HepG2 (cell line): ENCODE data around the gene OR2AJ1. TPM values are rescaled to one million over a fixed set of nuclear protein-coding genes. Genes with fewer than 3 reads are reported as not detected.

Experiments
- ATAC-seq: fragments of 200-7000 bp; cut with Tn5 transposase; 3 replicates; pipeline ENCODE4 v1.9.1; 2020; ENCODE audit warnings: mild to moderate bottlenecking, moderate library complexity
- BruUV-seq: library from RNA; stranded (reverse); fragments of 400-500 nt; replicated peaks from 2 replicates; lab custom pipeline; 2021; lab: Mats Ljungman, UMichigan
- CTCF ChIA-PET: fragments of 300-600 bp; formaldehyde crosslinking; extraction: SDS; loops from one replicate; lab custom pipeline; 2021; ENCODE audit warnings: low total read pairs, inconsistent platforms, low intra/inter-chr PET ratio; lab: Yijun Ruan, JAX
- POLR2A ChIA-PET: fragments of 350-600 bp; sonication (Branson Sonifier 250); formaldehyde crosslinking; loops from one replicate; lab custom pipeline; 2020; ENCODE audit warnings: antibody characterized with exemption, inconsistent platforms; lab: Yijun Ruan, JAX
- DNase-seq: peaks from one replicate; pipeline ENCODE4 v3.0.0-alpha.2; 2015; ENCODE audit warnings: low spot score
- FAIRE-seq: peaks from 3 replicates; lab custom pipeline; 2011; peaks lifted over from hg19 to GRCh38; lab: Jason Lieb, UNC
- H2AFZ ChIP-seq: one replicate; pipeline ENCODE4 v1.6.1; 2011; ENCODE audit warnings: low read length, inconsistent platforms
- H3K27ac ChIP-seq: fragments of 300-600 bp; 3 replicates; pipeline ENCODE4 v1.8.0; 2011; ENCODE audit warnings: mixed run types, mild to moderate bottlenecking, mixed read lengths, low read length, inconsistent platforms; ENCODE audit not compliant: insufficient read depth; ENCODE audit errors: extremely low read length
- H3K27me3 ChIP-seq, 2 experiments: fragments of 200-600 bp in 1 of 2; 2 replicates in 1 of 2; 3 replicates in 1 of 2; pipeline versions ENCODE4 v1.6.0 to v1.8.0; 2011; ENCODE audit warnings: low read length in 2 of 2, mild to moderate bottlenecking in 2 of 2, moderate library complexity in 2 of 2, inconsistent platforms in 1 of 2; ENCODE audit not compliant: insufficient read depth in 2 of 2, control insufficient read depth in 1 of 2
- H3K36me3 ChIP-seq, 2 experiments: fragments of 200-600 bp in 1 of 2; replicated peaks in 1 of 2; 2 replicates in 1 of 2; 3 replicates in 1 of 2; pipeline versions ENCODE4 v1.5.1 to v1.8.0; 2011; ENCODE audit warnings: low read length in 2 of 2, inconsistent platforms in 1 of 2; ENCODE audit not compliant: insufficient read depth in 2 of 2, control insufficient read depth in 1 of 2
- H3K4me1 ChIP-seq: 2 replicates; pipeline ENCODE4 v1.5.1; 2012; ENCODE audit warnings: low read length, inconsistent platforms; ENCODE audit not compliant: insufficient read depth
- H3K4me2 ChIP-seq: 2 replicates; pipeline ENCODE4 v1.6.0; 2011; ENCODE audit warnings: low read depth, low read length, inconsistent platforms
- H3K4me3 ChIP-seq, 3 experiments: fragments of 200-600 bp in 1 of 3; sonication (generic), shearing (Covaris generic) in 1 of 3; replicated peaks in 1 of 3; 2 replicates each; pipeline ENCODE4 v1.5.1; 2011 to 2016; ENCODE audit warnings: low read length in 3 of 3, inconsistent platforms in 2 of 3, low read depth in 2 of 3, mild to moderate bottlenecking in 2 of 3, control low read depth in 1 of 3, mixed read lengths in 1 of 3; ENCODE audit not compliant: insufficient read depth in 1 of 3
- H3K79me2 ChIP-seq: one replicate; pipeline ENCODE4 v1.6.1; 2011; ENCODE audit warnings: low read length, inconsistent platforms; ENCODE audit not compliant: insufficient read depth
- H3K9ac ChIP-seq: 2 replicates; pipeline ENCODE4 v1.6.0; 2011; ENCODE audit warnings: mild to moderate bottlenecking, low read depth, low read length, inconsistent platforms; ENCODE audit not compliant: insufficient read depth
- H3K9me3 ChIP-seq: 2 replicates; pipeline ENCODE4 v1.5.1; 2012; ENCODE audit warnings: mild to moderate bottlenecking, low read length
- H4K20me1 ChIP-seq: 2 replicates; pipeline ENCODE4 v1.6.0; 2011; ENCODE audit warnings: inconsistent platforms, mild to moderate bottlenecking, low read length, moderate library complexity; ENCODE audit not compliant: insufficient read depth
- ATF4 ChIP-seq, 2 experiments: fragments of 450-650 bp in 1 of 2; sonication (generic) in 1 of 2; formaldehyde crosslinking; IDR thresholded peaks; 2 replicates each; pipeline versions ENCODE4 v1.5.0 to v1.8.0; 2020 to 2022; ENCODE audit warnings: mild to moderate bottlenecking in 1 of 2, missing genetic modification reagents in 1 of 2
- BHLHE40 ChIP-seq: IDR thresholded peaks from 2 replicates; pipeline ENCODE4 v1.6.1; 2011; ENCODE audit warnings: low read length, improper control_type of control experiment
- CREB3 ChIP-seq: sonication (generic); formaldehyde crosslinking; IDR thresholded peaks from 2 replicates; pipeline ENCODE4 v1.5.0; 2020; ENCODE audit warnings: missing genetic modification reagents
- FOSL1 ChIP-seq: sonication (generic); formaldehyde crosslinking; IDR thresholded peaks from 2 replicates; pipeline ENCODE4 v1.9.0; 2021; ENCODE audit warnings: missing genetic modification reagents, borderline replicate concordance
- GRHL1 ChIP-seq: sonication (generic); formaldehyde crosslinking; conservative IDR thresholded peaks from 2 replicates; pipeline ENCODE4 v1.8.0; 2022; ENCODE audit warnings: missing genetic modification reagents
- IRF9 ChIP-seq: sonication (generic); formaldehyde crosslinking; IDR thresholded peaks from 2 replicates; pipeline ENCODE4 v1.8.0; 2022; ENCODE audit warnings: missing genetic modification reagents, mild to moderate bottlenecking, borderline replicate concordance
- NFE2L1 ChIP-seq: sonication (generic); formaldehyde crosslinking; IDR thresholded peaks from 2 replicates; pipeline ENCODE4 v1.4.0; 2020; ENCODE audit warnings: missing genetic modification reagents, mild to moderate bottlenecking, borderline replicate concordance
- PRMT3 ChIP-seq: sonication (generic); formaldehyde crosslinking; IDR thresholded peaks from 2 replicates; pipeline ENCODE4 v1.8.1; 2022; ENCODE audit warnings: low read depth, mild to moderate bottlenecking, moderate library complexity, missing genetic modification reagents, borderline replicate concordance
- TCF7 ChIP-seq: sonication (generic); IDR thresholded peaks from 2 replicates; pipeline ENCODE4 v1.6.1; 2016; ENCODE audit warnings: antibody characterized with exemption, low read depth
- ZBTB7B ChIP-seq: sonication (generic); formaldehyde crosslinking; IDR thresholded peaks from 2 replicates; pipeline ENCODE4 v1.4.0; 2020; ENCODE audit warnings: missing genetic modification reagents
- ZFP36L2 ChIP-seq: sonication (generic); formaldehyde crosslinking; IDR thresholded peaks from 2 replicates; pipeline ENCODE4 v1.4.0; 2020; ENCODE audit warnings: missing genetic modification reagents
- ZFP91 ChIP-seq: sonication (generic); formaldehyde crosslinking; IDR thresholded peaks from 2 replicates; pipeline ENCODE4 v1.9.0; 2022; ENCODE audit warnings: missing genetic modification reagents, mild to moderate bottlenecking, borderline replicate concordance
- ZFY ChIP-seq: sonication (generic); formaldehyde crosslinking; IDR thresholded peaks from 2 replicates; pipeline ENCODE4 v1.4.0; 2020; ENCODE audit warnings: missing genetic modification reagents
- ZNF276 ChIP-seq: sonication (generic); formaldehyde crosslinking; IDR thresholded peaks from 2 replicates; pipeline ENCODE4 v1.4.0; 2020; ENCODE audit warnings: mild to moderate bottlenecking, low read depth, missing genetic modification reagents
- WGBS: methylation state at CpG from one replicate; pipeline ENCODE4 v1.1.6; 2017; ENCODE audit warnings: low lambda C conversion rate; 5-methylcytosine and 5-hydroxymethylcytosine counted together
- in situ Hi-C: cut with HindIII; loops from 2 replicates; pipeline ENCODE4 v1.10.0; 2017; ENCODE audit warnings: low pct_unique_long_range_greater_than_20kb; ENCODE audit not compliant: extremely low pct_ligation_motif_present
- intact Hi-C: fragments of 100-400 bp; cut with micrococcal nuclease; formaldehyde crosslinking; loops from one replicate; pipeline ENCODE4 v1.10.0; 2022; ENCODE audit not compliant: unreplicated experiment
- polyA plus RNA-seq, 8 experiments: library from polyadenylated mRNA; depleted of rRNA in 3 of 8; stranded (reverse) in 7 of 8; unstranded in 1 of 8; fragments of >200 nt; fragmentation: Illumina TruSeq in 4 of 8; extraction: Trizol in 4 of 8; gene quantifications; 2 replicates each; pipeline versions ENCODE4 v1.2.1 to v1.2.3, GENCODE V29; 2011 to 2016; ENCODE audit warnings: low read depth in 4 of 8, missing spikeins in 1 of 8, mixed read lengths in 1 of 8; ENCODE audit not compliant: insufficient read depth in 1 of 8
- total RNA-seq, 5 experiments: library from RNA; depleted of rRNA; stranded (reverse); fragments of >200 nt; fragmentation: Illumina TruSeq; extraction: Trizol; gene quantifications; 2 replicates each; pipeline ENCODE4 v1.2.3, GENCODE V29; 2016; ENCODE audit warnings: low read depth in 1 of 5

OR2AJ1 gene
- total and polyA plus RNA-seq, 2 of the 13 experiments (the other 11 are each of a cell fraction or from before 2014, with no cell fraction given) = not detected

- H3K27ac ChIP-seq = no peak within 1 kb of the TSS
- ATAC-seq = no peak
- H3K36me3 ChIP-seq = no peaks in the 10 kb centered on the region
- intact Hi-C loops (no loop called here), in situ Hi-C loops (no loop called here)
- POLR2A ChIA-PET = no interaction called here
- no peaks in the 10 kb centered on the region; the same call in 1 of the 2 replicates for H3K9me3 ChIP-seq
- no peak within 1 kb of the TSS for H3K9ac ChIP-seq
- WGBS = 15% methylated on average over 2 of the region's 2 CpGs
- no peak within 1 kb of the TSS for H3K4me3 ChIP-seq
- CTCF ChIA-PET = no interaction called here
- DNase-seq = no peak
- H3K79me2 ChIP-seq = no peaks in the 10 kb centered on the region
- no peaks in the 10 kb centered on the region for H3K4me1 ChIP-seq
- no peaks in the 10 kb centered on the region for H3K27me3 ChIP-seq
- no peak within 1 kb of the TSS for H3K4me2 ChIP-seq
- no peak within 1 kb of the TSS for H2AFZ ChIP-seq
- no peak for FAIRE-seq
- BruUV-seq = no TSS peak
- no peaks in the 10 kb centered on the region for H4K20me1 ChIP-seq
- TF ChIP-seq NFE2L1 (CRISPR knock-in tag) (no peak), ZBTB7B (no peak), ZFY (CRISPR knock-in tag) (no peak), IRF9 (CRISPR knock-in tag) (no peak), ZNF276 (CRISPR knock-in tag) (no peak), ATF4 (CRISPR knock-in tag; IDR thresholded peaks at IDR 0.05) (no peak), FOSL1 (CRISPR knock-in tag) (no peak), PRMT3 (CRISPR knock-in tag) (no peak), BHLHE40 (no peak), GRHL1 (CRISPR knock-in tag) (no peak), TCF7 (no peak), ZFP91 (CRISPR knock-in tag) (no peak), ZFP36L2 (CRISPR knock-in tag) (no peak), CREB3 (no peak)
Measured at GRCh38 chr1:247895163-247895637, 29.5 kb upstream of the OR2AJ1 start, which contains the start of gene OR2W3. OR2W3 (plus strand) TSS chr1:247895587; CDS start chr1:247895587, 0 bp downstream.
